GM13976 (cell line): Measurements from ENCODE around the gene C1orf198.

Experiments used
- DNase-seq: peaks from one replicate; pipeline ENCODE4 v3.0.0; 2012; ENCODE audit warnings: low spot score
- in situ Hi-C: fragments of 300-500 bp; cut with MboI; formaldehyde crosslinking; loops from one replicate; pipeline ENCODE4 v1.12.0; 2022; ENCODE audit warnings: low sequenced_read_pairs, mixed read lengths, inconsistent platforms; ENCODE audit not compliant: unreplicated experiment
- TF ChIP-seq, protein P1 (sequence below): IDR thresholded peaks from 2 replicates; pipeline ENCODE4 v1.5.1; 2012; ENCODE audit warnings: borderline replicate concordance, mild to moderate bottlenecking; ENCODE audit not compliant: insufficient read depth; ENCODE audit errors: extremely low read depth, missing control alignments, control extremely low read depth

The C1orf198 gene

DNA sequence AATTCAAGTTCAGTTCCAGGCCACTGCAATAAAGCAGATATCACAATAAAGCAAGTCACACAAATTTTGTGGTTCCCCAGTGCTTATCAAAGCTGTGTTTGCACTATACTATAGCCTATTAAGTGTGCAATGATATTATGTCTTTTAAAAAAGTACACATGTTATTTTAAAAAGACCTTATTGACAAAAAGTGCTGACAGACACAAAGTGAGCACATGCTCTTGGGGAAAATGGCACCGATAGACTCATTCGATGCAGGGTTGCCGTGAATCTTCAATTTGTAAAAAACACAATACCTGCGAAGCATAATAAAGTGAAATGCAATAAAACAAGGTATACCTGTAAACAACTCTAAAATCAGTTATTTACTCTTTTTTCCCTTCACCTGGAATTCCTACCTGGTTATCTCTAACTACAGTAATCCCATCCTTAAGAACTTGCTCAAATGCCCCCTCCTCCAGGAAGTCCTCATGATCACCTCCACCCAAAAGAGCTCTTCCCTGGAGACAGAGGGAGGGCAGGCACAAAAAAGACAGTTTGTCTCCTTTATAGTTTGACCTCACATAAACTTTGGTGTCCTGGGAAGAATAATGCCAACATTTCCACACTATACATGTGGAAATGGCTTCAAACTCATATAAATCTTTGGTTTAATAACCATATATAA is 9.7 kb upstream of the C1orf198 start:
- in situ Hi-C loops: no loop called here
- TF ChIP-seq, protein P1, sequence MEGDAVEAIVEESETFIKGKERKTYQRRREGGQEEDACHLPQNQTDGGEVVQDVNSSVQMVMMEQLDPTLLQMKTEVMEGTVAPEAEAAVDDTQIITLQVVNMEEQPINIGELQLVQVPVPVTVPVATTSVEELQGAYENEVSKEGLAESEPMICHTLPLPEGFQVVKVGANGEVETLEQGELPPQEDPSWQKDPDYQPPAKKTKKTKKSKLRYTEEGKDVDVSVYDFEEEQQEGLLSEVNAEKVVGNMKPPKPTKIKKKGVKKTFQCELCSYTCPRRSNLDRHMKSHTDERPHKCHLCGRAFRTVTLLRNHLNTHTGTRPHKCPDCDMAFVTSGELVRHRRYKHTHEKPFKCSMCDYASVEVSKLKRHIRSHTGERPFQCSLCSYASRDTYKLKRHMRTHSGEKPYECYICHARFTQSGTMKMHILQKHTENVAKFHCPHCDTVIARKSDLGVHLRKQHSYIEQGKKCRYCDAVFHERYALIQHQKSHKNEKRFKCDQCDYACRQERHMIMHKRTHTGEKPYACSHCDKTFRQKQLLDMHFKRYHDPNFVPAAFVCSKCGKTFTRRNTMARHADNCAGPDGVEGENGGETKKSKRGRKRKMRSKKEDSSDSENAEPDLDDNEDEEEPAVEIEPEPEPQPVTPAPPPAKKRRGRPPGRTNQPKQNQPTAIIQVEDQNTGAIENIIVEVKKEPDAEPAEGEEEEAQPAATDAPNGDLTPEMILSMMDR: no peak
- no peak for DNase-seq

DNA sequence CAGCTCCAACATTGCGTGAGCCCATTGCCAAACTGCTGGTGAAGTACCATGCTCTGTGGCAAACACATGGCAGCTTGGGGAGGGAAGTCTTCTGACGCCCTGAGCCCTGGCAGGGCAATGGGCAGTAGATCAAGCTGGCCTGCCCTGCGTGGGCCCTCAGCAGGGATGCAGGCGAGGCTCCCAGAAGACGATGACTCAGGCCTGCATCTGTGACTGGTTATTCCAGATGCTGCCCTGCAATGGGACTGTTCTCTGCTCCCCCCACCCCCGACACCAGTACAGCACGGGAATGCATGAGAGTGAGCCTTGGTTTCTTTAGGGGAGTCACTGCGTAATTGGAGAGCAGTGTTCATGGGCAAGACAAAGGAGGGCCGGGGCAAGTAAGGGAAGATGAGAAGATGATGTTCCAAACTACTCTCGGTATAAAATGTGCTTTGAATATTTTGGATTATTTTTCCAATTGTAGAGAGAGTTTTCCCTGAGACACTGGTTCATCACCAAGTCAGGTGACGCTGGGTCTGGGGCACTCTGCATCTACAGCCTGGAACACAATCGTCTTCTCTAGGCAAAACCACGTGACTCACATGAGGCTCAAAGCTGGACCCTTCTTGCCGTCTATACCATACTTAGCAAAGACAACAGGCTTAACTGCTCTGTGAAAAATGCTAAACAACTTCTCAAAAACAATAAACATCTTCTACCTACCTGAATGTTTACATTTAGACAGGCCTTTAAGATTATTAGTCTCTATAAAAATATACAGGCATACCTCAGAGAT is 9.0 kb upstream of the C1orf198 start:
- in situ Hi-C loops: no loop called here
- TF ChIP-seq, protein P1: no peak
- no peak for DNase-seq

DNA sequence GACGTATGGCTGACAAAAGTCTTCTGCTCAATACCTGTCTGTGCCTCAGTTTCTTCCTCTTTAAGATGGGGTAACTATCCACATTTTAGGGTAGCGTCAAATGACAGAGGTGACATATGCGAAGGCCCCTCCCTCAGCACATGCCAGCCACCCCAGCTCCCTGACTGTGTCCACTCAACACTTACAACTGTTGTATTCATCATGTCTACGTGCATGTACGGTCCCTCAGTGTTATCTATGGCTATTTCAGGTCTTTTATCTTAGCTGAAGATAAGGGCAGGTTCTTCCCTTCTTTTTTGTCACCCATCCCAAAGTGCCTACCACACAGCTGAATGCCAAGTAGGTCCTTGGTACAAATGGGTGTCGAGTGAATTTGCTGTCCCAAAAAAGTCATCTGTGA is 8.3 kb upstream of the C1orf198 start:
- in situ Hi-C loops: no loop called here
- TF ChIP-seq, protein P1: no peak
- no peak for DNase-seq

DNA sequence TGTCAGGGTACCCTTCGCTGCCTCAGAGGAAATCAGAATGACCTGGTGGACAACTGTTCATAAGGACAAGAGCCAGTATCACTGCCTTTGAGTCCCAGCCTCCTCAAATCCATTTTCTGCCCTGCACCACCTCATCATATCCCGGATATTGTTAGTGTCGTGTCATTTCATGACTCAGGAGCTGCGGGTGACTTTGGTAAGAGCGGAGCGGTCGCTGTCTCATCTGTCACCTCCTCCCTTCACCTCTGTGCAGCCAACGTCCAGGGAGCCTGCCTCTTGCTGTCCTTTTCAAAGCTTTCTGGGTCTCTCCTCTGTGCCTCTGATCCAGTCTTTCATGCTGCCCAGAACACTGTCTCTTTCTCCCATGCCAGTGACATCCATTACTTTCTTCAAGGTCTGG is 7.0 kb upstream of the C1orf198 start:
- in situ Hi-C loops: no loop called here
- TF ChIP-seq, protein P1: no peak
- DNase-seq: no peak

DNA sequence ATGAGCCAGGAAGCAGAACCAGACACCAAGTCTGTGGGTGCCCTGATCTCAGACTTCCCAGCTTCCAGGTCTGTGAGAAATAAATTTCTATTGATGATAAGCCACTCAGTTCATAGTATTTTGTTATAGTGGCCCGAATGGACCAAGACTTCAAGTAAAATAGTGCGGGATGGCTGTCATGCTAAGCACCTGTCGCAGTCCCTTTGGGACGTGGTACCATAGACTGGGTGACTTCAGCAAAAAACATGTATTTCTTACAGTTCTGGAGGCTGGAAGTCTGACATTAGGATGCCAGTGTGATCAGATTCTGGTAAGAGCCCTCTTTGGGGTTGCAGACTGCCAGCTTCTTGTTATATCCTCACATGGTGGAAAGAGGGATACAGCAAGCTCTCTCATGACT is 2.6 kb upstream of the C1orf198 start:
- in situ Hi-C loops: no loop called here
- TF ChIP-seq, protein P1: no peak
- no peak for DNase-seq

DNA sequence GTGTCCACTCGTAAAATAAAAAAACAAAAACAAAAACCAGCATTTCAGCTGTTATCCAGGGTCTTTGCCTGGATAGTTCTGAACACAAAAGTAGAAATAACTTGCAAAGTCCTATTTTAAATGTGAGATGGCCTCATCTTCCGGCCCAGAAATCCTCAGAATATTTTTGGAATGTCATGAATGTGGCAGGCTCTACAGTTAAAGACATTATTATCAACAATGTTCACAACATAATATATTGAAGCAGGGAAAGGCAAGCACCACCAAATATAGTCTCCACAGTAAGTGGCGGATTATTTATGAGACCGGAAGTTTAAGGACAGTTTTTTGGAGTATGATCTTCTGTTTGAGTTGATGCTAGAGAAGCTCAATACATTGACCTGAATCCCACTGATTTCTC is 1.2 kb upstream of the C1orf198 start:
- TF ChIP-seq, protein P1: no peak
- DNase-seq: no peak
- in situ Hi-C loops: no loop called here
